HG03097 (cell line): ENCODE data around the gene LRRC8C.
A peak's percentile ranks its signal among the peaks of the same experiment; 100 is the strongest.
"Not testable (repeated sequence)": the region's sequence is repeated elsewhere in the genome, so short reads cannot be mapped to it uniquely, and the experiment has no call there.

Experiments used
- ATAC-seq: cut with Tn5 transposase; IDR thresholded peaks from one replicate; pipeline ENCODE4 v1.9.1; 2021; ENCODE audit not compliant: unreplicated experiment, low FRiP score

Gene LRRC8C

GRCh38 chr1:89607586-89608318 is 25.2 kb upstream of the LRRC8C start:
- ATAC-seq = no peak

- ATAC-seq = no peak
Measured at GRCh38 chr1:89608319-89608983, 24.5 kb upstream of the LRRC8C start.

- no peak for ATAC-seq
Measured at GRCh38 chr1:89608984-89609725, 23.8 kb upstream of the LRRC8C start.

GRCh38 chr1:89609781-89610456 is 23.0 kb upstream of the LRRC8C start:
- ATAC-seq = no peak

- ATAC-seq = no peak
Measured at GRCh38 chr1:89610457-89611011, 22.4 kb upstream of the LRRC8C start.

- ATAC-seq = peak; percentile 91
Measured at GRCh38 chr1:89611721-89612120, 21.2 kb upstream of the LRRC8C start.

GRCh38 chr1:89613928-89614327 is 19.0 kb upstream of the LRRC8C start:
- no peak for ATAC-seq

- no peak for ATAC-seq
Measured at GRCh38 chr1:89615676-89616598, 17.0 kb upstream of the LRRC8C start.

GRCh38 chr1:89616844-89617627 is 15.9 kb upstream of the LRRC8C start:
- ATAC-seq = no peak

- no peak for ATAC-seq
Measured at GRCh38 chr1:89620664-89621063, 12.3 kb upstream of the LRRC8C start.

- ATAC-seq = no peak
Measured at GRCh38 chr1:89622895-89623294, 10.0 kb upstream of the LRRC8C start.

- ATAC-seq = no peak
Measured at GRCh38 chr1:89624314-89624713, 8.6 kb upstream of the LRRC8C start.

- no peak for ATAC-seq
Measured at GRCh38 chr1:89624715-89625323, 8.1 kb upstream of the LRRC8C start.

- no peak for ATAC-seq
Measured at GRCh38 chr1:89627596-89627962, 5.3 kb upstream of the LRRC8C start.

GRCh38 chr1:89629146-89629545 is 3.8 kb upstream of the LRRC8C start:
- ATAC-seq = no peak

- not testable (repeated sequence) for ATAC-seq
Measured at GRCh38 chr1:89629600-89629999, 3.3 kb upstream of the LRRC8C start.

- no peak for ATAC-seq
Measured at GRCh38 chr1:89630048-89630447, 2.9 kb upstream of the LRRC8C start.

- ATAC-seq = no peak
Measured at GRCh38 chr1:89631816-89632656, 884 bp upstream of the LRRC8C start.
